ENCODE measurements around the gene COX19. TPM values are rescaled to one million over a fixed set of nuclear protein-coding genes. Genes with fewer than 3 reads are reported as not detected.

COX19 gene
- total RNA-seq, 1 experiment from 2014 or later, result 12.3 TPM

GRCh38 chr7:936386-937054, 38.8 kb downstream of the COX19 start:
- H3T11ph ChIP-seq (ENCODE audit: low read length), result no peak overlapping the region
- no peak overlapping the region for H3K4me2 ChIP-seq (ENCODE audit: insufficient read depth, insufficient read length, low read length)
- no peak overlapping the region for H4K8ac ChIP-seq (replicated peaks; ENCODE audit: insufficient read length, low read depth, low read length)
- H3K9me3 ChIP-seq (ENCODE audit: control insufficient read depth, low read depth, low read length), result no peaks in the 10 kb centered on the region
- no peak overlapping the region for H2AK5ac ChIP-seq (ENCODE audit: insufficient read length, low read length)
- Mint-ChIP-seq H3K27me3 (ENCODE audit: low read depth) (peaks cover 6% of the 10 kb centered on the region), H3K4me3 (no peak overlapping the region), H3K9me3 (peaks cover 3 to 4% of the 10 kb centered on the region in 2 experiments; a peak in 3 of 5 replicates), H3K4me1 (peaks cover 4 to 5% of the 10 kb centered on the region in 2 experiments; a peak in 2 of 4 replicates), H3K36me3 (ENCODE audit: insufficient read depth in 1 of 3, low read depth in 3 of 3) (no peaks in the 10 kb centered on the region; a peak in 2 of 7 replicates), H3K27ac (peak overlapping the region in 1 of 3 experiments; percentile 89; a peak in 2 of 7 replicates)
- H3K18ac ChIP-seq (ENCODE audit: insufficient read length, low read depth, low read length), result no peak overlapping the region
- no peak overlapping the region for H3K56ac ChIP-seq (ENCODE audit: insufficient read length, low read depth, low read length)
- H3K27ac ChIP-seq (ENCODE audit: insufficient read length, low read depth, low read length), result no peak overlapping the region
- no peak overlapping the region for H3K4ac ChIP-seq (ENCODE audit: low read depth, low read length)
- H3K27me3 ChIP-seq (ENCODE audit: insufficient read depth, low read length), result no peaks in the 10 kb centered on the region
- no peaks in the 10 kb centered on the region for H3K23me2 ChIP-seq (ENCODE audit: insufficient read length, low read depth, low read length, poor library complexity, severe bottlenecking)
- H3K9ac ChIP-seq (ENCODE audit: extremely low read depth, insufficient read length, low read length), result no peak overlapping the region
- TF ChIP-seq, protein P1, sequence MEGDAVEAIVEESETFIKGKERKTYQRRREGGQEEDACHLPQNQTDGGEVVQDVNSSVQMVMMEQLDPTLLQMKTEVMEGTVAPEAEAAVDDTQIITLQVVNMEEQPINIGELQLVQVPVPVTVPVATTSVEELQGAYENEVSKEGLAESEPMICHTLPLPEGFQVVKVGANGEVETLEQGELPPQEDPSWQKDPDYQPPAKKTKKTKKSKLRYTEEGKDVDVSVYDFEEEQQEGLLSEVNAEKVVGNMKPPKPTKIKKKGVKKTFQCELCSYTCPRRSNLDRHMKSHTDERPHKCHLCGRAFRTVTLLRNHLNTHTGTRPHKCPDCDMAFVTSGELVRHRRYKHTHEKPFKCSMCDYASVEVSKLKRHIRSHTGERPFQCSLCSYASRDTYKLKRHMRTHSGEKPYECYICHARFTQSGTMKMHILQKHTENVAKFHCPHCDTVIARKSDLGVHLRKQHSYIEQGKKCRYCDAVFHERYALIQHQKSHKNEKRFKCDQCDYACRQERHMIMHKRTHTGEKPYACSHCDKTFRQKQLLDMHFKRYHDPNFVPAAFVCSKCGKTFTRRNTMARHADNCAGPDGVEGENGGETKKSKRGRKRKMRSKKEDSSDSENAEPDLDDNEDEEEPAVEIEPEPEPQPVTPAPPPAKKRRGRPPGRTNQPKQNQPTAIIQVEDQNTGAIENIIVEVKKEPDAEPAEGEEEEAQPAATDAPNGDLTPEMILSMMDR (conservative IDR thresholded peaks at IDR 0.05), result no peak
- H2BK5ac ChIP-seq (ENCODE audit: insufficient read length, low read length), result no peak overlapping the region
- H2AFZ ChIP-seq (ENCODE audit: low read length), result no peak overlapping the region
- H3K23ac ChIP-seq (ENCODE audit: insufficient read length, low read depth, low read length), result no peak overlapping the region
- H2BK20ac ChIP-seq (ENCODE audit: low read depth, low read length, poor library complexity, severe bottlenecking), result no peak overlapping the region
- no peaks in the 10 kb centered on the region for H3K79me2 ChIP-seq (ENCODE audit: insufficient read depth, low read length)
- H3K14ac ChIP-seq (ENCODE audit: insufficient read depth, low read length), result 0 out of 2 replicates have a peak overlapping the region, but pooled peaks have one; percentile 31
- H3K79me1 ChIP-seq (ENCODE audit: insufficient read depth, low read depth, low read length, poor library complexity, severe bottlenecking), result no peaks in the 10 kb centered on the region
- H4K20me1 ChIP-seq (ENCODE audit: control insufficient read depth, insufficient read depth, insufficient read length), result no peaks in the 10 kb centered on the region
- no peak overlapping the region for H4K5ac ChIP-seq (ENCODE audit: insufficient read length, low read depth, low read length)
- H3K4me1 ChIP-seq (ENCODE audit: insufficient read depth, low read length), result no peaks in the 10 kb centered on the region
- no peak overlapping the region for H2BK12ac ChIP-seq (ENCODE audit: insufficient read length, low read depth, low read length)
- DNase-seq, result no peak
- WGBS (ENCODE audit: extremely low coverage, insufficient read length, low lambda C conversion rate), result no CpG with 5 or more reads among the region's 22 CpGs
- H2BK120ac ChIP-seq (ENCODE audit: low read depth, low read length, poor library complexity, severe bottlenecking), result no peak overlapping the region
- H4K91ac ChIP-seq (ENCODE audit: insufficient read length, low read depth, low read length), result no peak overlapping the region
- no peak overlapping the region for H2BK15ac ChIP-seq (ENCODE audit: low read depth, low read length)

Data from H9 (cell line).